ENCODE results near the gene GSG1L. TPM values are rescaled to one million over a fixed set of nuclear protein-coding genes. Genes with fewer than 3 reads are reported as not detected.

The GSG1L gene
- total and polyA plus RNA-seq, 9 donors = 1.5 to 4.3 (median 2.9) TPM

GRCh38 chr16:27829975-27830374, 233.5 kb downstream of the GSG1L start:
- Histone ChIP-seq H3K9me3 (replicated peaks; ENCODE audit: control insufficient read depth, low read depth, low read length) (peaks cover 8% of the 10 kb centered on the region), H3K27me3 (ENCODE audit: control insufficient read depth, insufficient read depth, low read length) (no peaks in the 10 kb centered on the region), H3K36me3 (ENCODE audit: control insufficient read depth, insufficient read depth, low read length) (no peaks in the 10 kb centered on the region), H3K4me1 (ENCODE audit: control insufficient read depth, insufficient read depth, low read length) (no peaks in the 10 kb centered on the region), H3K27ac (ENCODE audit: low read length) (no peak overlapping the region), H3K4me3 (ENCODE audit: low read length) (no peak overlapping the region)
- WGBS (ENCODE audit: insufficient coverage) = 60% methylated on average over 2 of the region's 2 CpGs
- DNase-seq = no peak

- Histone ChIP-seq H3K27ac (ENCODE audit: low read length) (no peak overlapping the region), H3K4me3 (ENCODE audit: low read length) (no peak overlapping the region), H3K4me1 (ENCODE audit: control insufficient read depth, insufficient read depth, low read length) (no peaks in the 10 kb centered on the region), H3K9me3 (replicated peaks; ENCODE audit: control insufficient read depth, low read depth, low read length) (peaks cover 8% of the 10 kb centered on the region), H3K36me3 (ENCODE audit: control insufficient read depth, insufficient read depth, low read length) (no peaks in the 10 kb centered on the region), H3K27me3 (ENCODE audit: control insufficient read depth, insufficient read depth, low read length) (no peaks in the 10 kb centered on the region)
- DNase-seq = no peak
- 90% methylated on average over 9 of the region's 12 CpGs for WGBS (ENCODE audit: insufficient coverage)
Measured at GRCh38 chr16:27828671-27829070, 234.8 kb downstream of the GSG1L start.

- WGBS (ENCODE audit: insufficient coverage) = 71% methylated on average over 3 of the region's 3 CpGs
- H3K27me3 ChIP-seq (ENCODE audit: control insufficient read depth, insufficient read depth, low read length) = peaks cover under 1% of the 10 kb centered on the region
- H3K27ac ChIP-seq (ENCODE audit: low read length) = no peak overlapping the region
- H3K4me3 ChIP-seq (ENCODE audit: low read length) = no peak overlapping the region
- no peaks in the 10 kb centered on the region for H3K36me3 ChIP-seq (ENCODE audit: control insufficient read depth, insufficient read depth, low read length)
- no peak for DNase-seq
- no peaks in the 10 kb centered on the region for H3K4me1 ChIP-seq (ENCODE audit: control insufficient read depth, insufficient read depth, low read length)
- H3K9me3 ChIP-seq (replicated peaks; ENCODE audit: control insufficient read depth, low read depth, low read length) = peaks cover 8% of the 10 kb centered on the region
Measured at GRCh38 chr16:27827765-27828164, 235.7 kb downstream of the GSG1L start.

- no peaks in the 10 kb centered on the region for H3K36me3 ChIP-seq (ENCODE audit: control insufficient read depth, insufficient read depth, low read length)
- no peaks in the 10 kb centered on the region for H3K4me1 ChIP-seq (ENCODE audit: control insufficient read depth, insufficient read depth, low read length)
- no peak for DNase-seq
- peaks cover 2% of the 10 kb centered on the region for H3K27me3 ChIP-seq (ENCODE audit: control insufficient read depth, insufficient read depth, low read length)
- WGBS (ENCODE audit: insufficient coverage) = no CpG with 5 or more reads among the region's 2 CpGs
- peaks cover 8% of the 10 kb centered on the region for H3K9me3 ChIP-seq (replicated peaks; ENCODE audit: control insufficient read depth, low read depth, low read length)
- no peak overlapping the region for H3K27ac ChIP-seq (ENCODE audit: low read length)
- no peak overlapping the region for H3K4me3 ChIP-seq (ENCODE audit: low read length)
Measured at GRCh38 chr16:27826893-27827289, 236.6 kb downstream of the GSG1L start.

- no peak for DNase-seq
Measured at GRCh38 chr16:27826081-27826892, 237.2 kb downstream of the GSG1L start.

GRCh38 chr16:27824786-27825185, 238.7 kb downstream of the GSG1L start:
- Histone ChIP-seq H3K9me3 (replicated peaks; ENCODE audit: control insufficient read depth, low read depth, low read length) (peaks cover under 1% of the 10 kb centered on the region), H3K4me1 (ENCODE audit: control insufficient read depth, insufficient read depth, low read length) (no peaks in the 10 kb centered on the region), H3K36me3 (ENCODE audit: control insufficient read depth, insufficient read depth, low read length) (no peaks in the 10 kb centered on the region), H3K27ac (ENCODE audit: low read length) (no peak overlapping the region), H3K27me3 (ENCODE audit: control insufficient read depth, insufficient read depth, low read length) (peaks cover 3% of the 10 kb centered on the region), H3K4me3 (ENCODE audit: low read length) (no peak overlapping the region)
- DNase-seq = no peak
- WGBS (ENCODE audit: insufficient coverage) = 82% methylated on average over 7 of the region's 9 CpGs

More at GRCh38 chr16:27826081-27826892, 237.2 kb downstream of the GSG1L start:
- 74% methylated on average over 8 of the region's 12 CpGs for WGBS (ENCODE audit: insufficient coverage)
- H3K36me3 ChIP-seq (ENCODE audit: control insufficient read depth, insufficient read depth, low read length) = no peaks in the 10 kb centered on the region
- H3K27me3 ChIP-seq (ENCODE audit: control insufficient read depth, insufficient read depth, low read length) = peaks cover 2% of the 10 kb centered on the region
- no peaks in the 10 kb centered on the region for H3K4me1 ChIP-seq (ENCODE audit: control insufficient read depth, insufficient read depth, low read length)
- peaks cover 8% of the 10 kb centered on the region for H3K9me3 ChIP-seq (replicated peaks; ENCODE audit: control insufficient read depth, low read depth, low read length)
- no peak overlapping the region for H3K27ac ChIP-seq (ENCODE audit: low read length)
- H3K4me3 ChIP-seq (ENCODE audit: low read length) = no peak overlapping the region

- no peaks in the 10 kb centered on the region for H3K4me1 ChIP-seq (ENCODE audit: control insufficient read depth, insufficient read depth, low read length)
- 90% methylated on average over 2 of the region's 7 CpGs for WGBS (ENCODE audit: insufficient coverage)
- no peaks in the 10 kb centered on the region for H3K9me3 ChIP-seq (replicated peaks; ENCODE audit: control insufficient read depth, low read depth, low read length)
- no peak overlapping the region for H3K27ac ChIP-seq (ENCODE audit: low read length)
- no peaks in the 10 kb centered on the region for H3K36me3 ChIP-seq (ENCODE audit: control insufficient read depth, insufficient read depth, low read length)
- no peak overlapping the region for H3K4me3 ChIP-seq (ENCODE audit: low read length)
- no peak for DNase-seq
- H3K27me3 ChIP-seq (ENCODE audit: control insufficient read depth, insufficient read depth, low read length) = peaks cover 8% of the 10 kb centered on the region
Measured at GRCh38 chr16:27824006-27824405, 239.5 kb downstream of the GSG1L start.

- DNase-seq = no peak
- 54% methylated on average over 5 of the region's 8 CpGs for WGBS (ENCODE audit: insufficient coverage)
- Histone ChIP-seq H3K27ac (ENCODE audit: low read length) (no peak overlapping the region), H3K4me1 (ENCODE audit: control insufficient read depth, insufficient read depth, low read length) (no peaks in the 10 kb centered on the region), H3K36me3 (ENCODE audit: control insufficient read depth, insufficient read depth, low read length) (no peaks in the 10 kb centered on the region), H3K27me3 (ENCODE audit: control insufficient read depth, insufficient read depth, low read length) (peaks cover 8% of the 10 kb centered on the region), H3K9me3 (replicated peaks; ENCODE audit: control insufficient read depth, low read depth, low read length) (no peaks in the 10 kb centered on the region), H3K4me3 (ENCODE audit: low read length) (no peak overlapping the region)
Measured at GRCh38 chr16:27823421-27823820, 240.1 kb downstream of the GSG1L start.

GRCh38 chr16:27822996-27823395, 240.5 kb downstream of the GSG1L start:
- H3K4me1 ChIP-seq (ENCODE audit: control insufficient read depth, insufficient read depth, low read length) = no peaks in the 10 kb centered on the region
- no peak for DNase-seq
- peaks cover 9% of the 10 kb centered on the region for H3K27me3 ChIP-seq (ENCODE audit: control insufficient read depth, insufficient read depth, low read length)
- H3K9me3 ChIP-seq (replicated peaks; ENCODE audit: control insufficient read depth, low read depth, low read length) = no peaks in the 10 kb centered on the region
- WGBS (ENCODE audit: insufficient coverage) = no CpG with 5 or more reads among the region's 11 CpGs
- no peaks in the 10 kb centered on the region for H3K36me3 ChIP-seq (ENCODE audit: control insufficient read depth, insufficient read depth, low read length)
- no peak overlapping the region for H3K27ac ChIP-seq (ENCODE audit: low read length)
- no peak overlapping the region for H3K4me3 ChIP-seq (ENCODE audit: low read length)

GRCh38 chr16:27822529-27822928, 241.0 kb downstream of the GSG1L start:
- DNase-seq = no peak
- H3K27me3 ChIP-seq (ENCODE audit: control insufficient read depth, insufficient read depth, low read length) = peaks cover 11% of the 10 kb centered on the region
- H3K9me3 ChIP-seq (replicated peaks; ENCODE audit: control insufficient read depth, low read depth, low read length) = no peaks in the 10 kb centered on the region
- no peak overlapping the region for H3K27ac ChIP-seq (ENCODE audit: low read length)
- no peaks in the 10 kb centered on the region for H3K36me3 ChIP-seq (ENCODE audit: control insufficient read depth, insufficient read depth, low read length)
- H3K4me3 ChIP-seq (ENCODE audit: low read length) = no peak overlapping the region
- no peaks in the 10 kb centered on the region for H3K4me1 ChIP-seq (ENCODE audit: control insufficient read depth, insufficient read depth, low read length)
- WGBS (ENCODE audit: insufficient coverage) = 75% methylated on average over 6 of the region's 7 CpGs

Measured in muscle of leg (tissue), 11 donors.